Measurements from ENCODE around the gene TCEAL8.

GRCh38 chrX:103234869-103235268 lies 20.1 kb downstream of the TCEAL8 start:
- TF ChIP-seq CTCF (IDR thresholded peaks at IDR 0.05) (no peak), POLR2A (IDR thresholded peaks at IDR 0.05) (no peak)
